Astrocyte of the cerebellum (primary cell): ENCODE results near the gene LRRC56.

Experiments
- DNase-seq: peaks from one replicate; pipeline ENCODE4 v3.0.0-alpha.2; 2011; ENCODE audit warnings: low read depth
- H3K4me3 ChIP-seq: 2 replicates; pipeline ENCODE4 v1.5.1; 2011; ENCODE audit warnings: mild to moderate bottlenecking, low read depth, low read length, moderate library complexity
- CTCF ChIP-seq: IDR thresholded peaks from 2 replicates; pipeline ENCODE4 v1.5.1; 2012; ENCODE audit warnings: low read length, low read depth, moderate library complexity, mild to moderate bottlenecking; ENCODE audit errors: missing control alignments
- in situ Hi-C: cut with HindIII; loops from 2 replicates; pipeline ENCODE4 v1.10.0; 2017; ENCODE audit warnings: low sequenced_read_pairs

Gene LRRC56

GRCh38 chr11:550746-551085 lies 13.4 kb downstream of the LRRC56 start:
- no peak overlapping the region for H3K4me3 ChIP-seq
- no peak for DNase-seq
- no peak for TF ChIP-seq CTCF
- in situ Hi-C loops: no loop called here

GRCh38 chr11:551131-551530 lies 13.8 kb downstream of the LRRC56 start:
- in situ Hi-C loops: no loop called here
- H3K4me3 ChIP-seq: no peak overlapping the region
- no peak for TF ChIP-seq CTCF
- no peak for DNase-seq

GRCh38 chr11:551596-551995 lies 14.3 kb downstream of the LRRC56 start:
- no peak overlapping the region for H3K4me3 ChIP-seq
- in situ Hi-C loops: no loop called here
- DNase-seq: no peak
- TF ChIP-seq CTCF: no peak

- no peak for TF ChIP-seq CTCF
- H3K4me3 ChIP-seq: no peak overlapping the region
- in situ Hi-C loops: no loop called here
- DNase-seq: no peak
These were observed 16.0 kb downstream of the LRRC56 start for GRCh38 chr11:553083-553987.

GRCh38 chr11:553988-554340 lies 16.6 kb downstream of the LRRC56 start:
- TF ChIP-seq CTCF: no peak
- in situ Hi-C loops: no loop called here

GRCh38 chr11:554428-555226 lies 17.3 kb downstream of the LRRC56 start:
- in situ Hi-C loops: no loop called here
- no peak for DNase-seq
- peak; percentile 48 for TF ChIP-seq CTCF
- H3K4me3 ChIP-seq: peak overlapping the region; percentile 10

More at GRCh38 chr11:553988-554340, 16.6 kb downstream of the LRRC56 start:
- H3K4me3 ChIP-seq: no peak overlapping the region
- no peak for DNase-seq
